COLO668 (cell line): Measurements from ENCODE around the gene KPNA5.
"Not testable (repeated sequence)": the region's sequence is repeated elsewhere in the genome, so short reads cannot be mapped to it uniquely, and the experiment has no call there.

Source experiments
- DNase-seq: peaks from one replicate; lab custom pipeline; 2025; ENCODE audit not compliant: unreplicated experiment; lab: John Stamatoyannopoulos, UW

KPNA5 gene

DNA sequence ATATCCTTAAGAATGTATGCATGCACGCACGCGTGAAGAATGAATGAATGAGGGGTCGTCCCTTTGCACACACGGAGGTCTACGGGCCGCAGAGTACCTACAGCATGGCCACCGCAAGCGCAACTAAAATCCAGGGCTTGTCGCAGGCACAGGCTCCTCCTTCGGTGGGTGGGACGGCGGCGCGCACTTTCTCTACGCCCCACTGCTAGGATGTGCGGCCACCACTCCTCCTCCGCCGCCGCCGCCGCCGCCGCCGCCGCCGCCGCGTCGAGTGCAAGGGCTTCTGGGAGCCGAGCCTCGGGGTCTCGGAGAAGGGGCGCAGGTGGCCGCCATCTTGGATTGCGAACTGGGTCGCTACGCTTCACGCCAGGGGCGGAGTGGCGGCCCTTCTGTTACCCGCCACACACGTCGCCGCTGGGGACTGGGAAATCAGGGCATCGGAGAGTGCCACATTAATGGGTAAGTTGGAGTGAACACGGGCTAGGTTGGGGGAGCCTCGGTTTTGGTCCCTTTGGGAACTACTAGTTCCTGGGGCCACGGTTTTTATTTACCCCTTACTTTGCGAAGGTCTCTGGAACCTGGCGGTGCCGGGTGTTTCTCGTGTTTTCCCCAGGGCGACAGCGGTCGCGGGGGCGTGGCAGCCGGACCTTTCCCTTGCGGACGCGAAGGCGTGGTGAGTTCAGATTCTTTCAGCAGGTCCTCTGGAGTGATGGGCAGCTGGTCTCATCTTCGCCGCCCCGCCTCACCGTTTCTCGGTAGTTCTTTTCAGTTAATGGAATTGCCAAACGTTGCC, at the start of gene KPNA5:
KPNA5 (plus strand) TSS at position 332 of the 793 bp plus-strand sequence; CDS start at position 456, 124 bp downstream.
- DNase-seq, result peak; percentile 91

DNA sequence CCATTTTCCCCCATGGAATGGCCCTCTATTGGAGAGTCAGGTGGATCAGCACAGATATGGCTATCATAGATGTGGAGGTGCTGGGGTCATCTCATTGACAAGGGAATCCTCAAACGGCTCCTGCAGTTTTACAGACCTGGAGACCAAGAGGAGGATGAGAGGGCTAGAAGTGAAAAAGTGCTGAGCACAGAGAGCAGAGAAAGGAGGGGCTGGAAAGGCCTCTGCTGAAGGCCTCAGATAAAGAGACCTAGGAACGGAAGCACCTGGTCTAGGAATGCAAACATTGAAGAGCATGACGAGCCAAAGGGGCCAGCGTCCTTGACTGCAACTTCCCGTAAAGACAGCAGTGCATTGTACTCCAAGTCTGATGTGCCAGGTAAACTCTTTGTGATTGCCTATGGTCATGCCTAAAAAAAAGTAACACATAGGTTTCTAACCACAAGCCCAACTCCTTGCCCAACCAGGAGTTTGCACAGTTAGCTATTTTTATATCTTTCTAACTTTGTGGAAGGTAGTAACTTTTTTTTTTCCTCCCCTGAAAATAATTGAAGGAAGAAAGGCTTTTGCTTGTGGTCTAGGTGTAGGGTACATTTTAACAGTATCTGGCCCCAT, 49.5 kb upstream of the KPNA5 start:
- peak; percentile 69 for DNase-seq

DNA sequence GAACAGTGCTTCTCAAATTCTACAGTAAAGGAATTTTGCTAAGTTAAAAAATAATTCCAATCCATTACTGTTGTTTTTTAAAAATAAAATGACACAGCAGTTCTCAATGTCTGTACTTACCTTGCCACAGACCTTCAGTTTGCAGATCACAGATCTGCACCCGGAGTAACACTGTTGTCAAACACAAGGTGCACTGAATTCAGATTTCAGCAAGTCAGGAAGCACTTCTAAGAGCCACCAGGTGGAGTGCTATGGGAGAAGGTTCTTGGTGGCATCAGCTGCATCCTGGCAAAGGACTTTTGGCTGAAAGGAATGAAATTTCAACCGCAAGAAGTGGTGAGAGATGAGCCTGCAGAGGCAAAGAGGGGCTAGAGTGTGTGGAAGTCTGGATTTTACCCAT, 47.3 kb upstream of the KPNA5 start:
- peak; percentile 9 for DNase-seq

DNA sequence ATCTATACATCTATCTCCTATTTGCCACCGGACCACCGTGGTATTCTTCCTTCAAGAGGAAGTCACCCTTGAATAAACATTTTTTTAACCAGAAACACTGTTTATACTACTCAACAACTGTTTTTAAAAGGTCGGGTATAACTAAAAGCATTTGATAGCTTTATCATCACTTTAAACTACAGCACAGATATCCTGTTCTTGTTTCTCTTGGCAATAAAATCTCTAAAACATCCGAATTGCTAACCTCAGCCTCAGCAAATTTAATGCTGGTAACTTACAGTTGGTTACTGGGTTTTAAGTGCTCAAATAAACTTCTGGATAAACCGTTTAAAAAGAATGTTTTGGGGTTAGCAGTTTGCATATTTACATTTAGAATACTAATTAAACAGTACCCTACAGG, 32.9 kb upstream of the KPNA5 start:
- no peak for DNase-seq

DNA sequence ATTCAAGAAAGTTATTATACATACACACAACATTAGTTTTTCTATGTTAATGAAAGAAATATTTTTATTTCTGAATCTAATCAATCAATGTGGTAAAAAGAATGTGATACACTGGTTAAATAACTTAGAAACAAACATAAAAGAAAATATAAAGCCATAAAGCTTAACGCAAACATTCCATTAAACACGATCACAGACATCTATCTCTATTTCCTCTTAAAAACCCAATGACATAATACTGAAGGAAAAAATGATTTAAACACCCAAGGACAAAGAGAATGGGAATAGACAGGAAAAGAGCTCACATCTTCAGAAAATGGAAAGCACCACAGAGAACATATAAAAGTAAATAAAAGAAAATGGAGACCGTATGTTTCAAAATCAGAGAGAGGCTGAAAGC, 31.9 kb upstream of the KPNA5 start:
- no peak for DNase-seq

DNA sequence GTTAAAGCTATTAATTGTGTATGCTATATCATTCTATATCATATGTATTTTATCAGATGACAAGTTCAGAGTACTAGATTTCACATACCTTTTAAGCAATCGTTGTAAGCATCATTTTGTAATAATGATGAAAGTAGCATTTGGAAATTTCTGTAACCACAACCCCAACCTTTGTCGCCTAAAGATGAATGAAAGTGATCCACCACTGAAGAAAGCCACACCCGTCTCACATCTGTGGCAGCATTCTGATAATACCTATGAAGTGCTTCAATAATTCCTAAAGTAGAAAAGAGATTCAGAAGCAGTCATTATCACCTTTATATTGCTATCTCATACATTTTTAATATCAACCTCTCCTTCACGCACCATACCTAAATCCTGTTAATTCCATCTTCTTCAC, 29.1 kb upstream of the KPNA5 start:
- no peak for DNase-seq

DNA sequence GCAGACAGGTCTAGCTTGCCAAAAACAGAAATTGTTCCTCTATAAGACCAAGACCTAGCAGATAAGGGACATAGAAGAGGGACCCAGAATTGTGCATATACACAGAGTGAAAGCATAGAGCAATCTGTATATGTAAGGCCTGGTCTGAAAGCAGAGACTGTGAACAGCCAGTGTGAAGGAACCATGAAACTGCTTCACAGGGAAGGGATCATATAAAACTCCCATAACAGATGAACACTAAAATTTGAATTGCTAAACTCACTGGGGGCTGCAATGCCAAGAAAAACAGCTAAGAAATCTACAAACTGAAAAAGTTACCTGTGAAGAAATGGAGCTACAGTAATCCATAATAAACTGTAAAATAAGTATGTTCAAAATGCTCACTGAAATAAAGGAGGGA, 19.4 kb upstream of the KPNA5 start:
- no peak for DNase-seq

DNA sequence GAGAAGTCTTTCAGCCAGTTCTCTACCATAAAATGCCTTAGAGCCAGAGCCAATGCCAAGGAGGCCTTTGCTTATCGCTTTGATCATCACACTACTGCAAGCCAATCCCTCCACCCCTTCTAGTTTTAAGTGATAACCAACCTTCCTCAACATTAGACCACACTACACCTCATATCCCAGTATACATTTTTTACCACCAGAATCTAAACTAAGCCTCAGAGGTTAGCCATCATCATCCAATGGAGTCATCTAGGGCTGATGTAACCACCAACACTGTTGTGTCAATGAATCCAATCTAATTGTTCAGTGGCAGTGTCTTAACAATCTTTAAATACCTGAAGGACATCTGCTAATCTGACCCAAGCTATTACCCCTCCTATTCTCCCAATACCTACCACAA, 18.8 kb upstream of the KPNA5 start:
- no peak for DNase-seq

DNA sequence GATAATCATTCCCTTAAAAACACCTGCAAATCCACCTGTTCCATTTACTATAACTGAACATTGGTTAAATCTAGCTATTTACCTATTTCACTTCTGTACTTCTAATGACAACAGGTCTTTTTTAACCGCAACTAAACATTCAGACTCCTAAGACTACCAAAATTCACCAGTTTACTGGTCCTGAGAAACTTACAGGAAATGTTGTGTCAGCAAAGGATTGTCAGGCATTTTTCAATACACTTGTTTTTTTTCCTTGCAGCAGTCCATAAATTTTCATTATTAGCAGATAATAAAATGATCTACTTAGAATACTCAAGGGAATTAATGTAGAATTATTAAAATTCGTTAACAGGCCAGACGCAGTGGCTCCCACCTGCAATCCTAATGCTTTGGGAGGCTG, 17.7 kb upstream of the KPNA5 start:
- DNase-seq, result no peak

DNA sequence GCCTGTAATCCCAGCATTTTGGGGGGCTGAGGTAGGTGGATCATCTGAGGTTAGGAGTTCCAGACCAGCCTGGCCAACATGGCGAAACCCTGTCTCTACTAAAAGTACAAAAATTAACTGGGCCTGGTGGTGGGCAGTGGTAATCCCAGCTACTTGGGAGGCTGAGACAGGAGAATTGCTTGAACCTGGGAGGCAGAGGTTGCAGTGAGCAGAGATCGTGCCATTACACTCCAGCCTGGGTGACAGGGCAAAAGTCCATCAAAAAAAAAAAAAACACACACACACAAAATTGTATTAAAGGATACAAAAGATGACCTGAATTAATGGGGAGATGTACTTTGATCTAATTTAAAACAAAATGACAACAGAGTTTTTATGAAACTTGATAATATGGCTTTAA, 16.8 kb upstream of the KPNA5 start:
- not testable (repeated sequence) for DNase-seq

DNA sequence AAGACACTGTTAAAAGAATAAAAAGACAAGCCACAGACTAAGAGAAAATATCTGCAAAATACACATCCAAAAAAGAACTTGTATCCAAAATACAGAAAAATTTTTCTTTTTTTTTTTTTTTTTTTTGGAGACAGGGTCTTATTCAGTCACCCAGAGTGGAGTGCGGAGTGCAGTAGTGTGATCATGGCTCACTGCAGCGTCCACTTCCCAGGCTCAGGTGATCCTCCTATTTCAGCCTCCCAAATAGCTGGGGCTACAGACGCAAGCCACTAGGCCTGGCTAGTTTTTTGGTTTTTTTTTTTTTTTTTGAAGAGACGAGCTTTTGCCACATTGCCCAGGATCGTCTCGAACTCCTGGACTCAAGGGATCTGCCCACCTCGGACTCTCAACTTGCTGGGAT, 15.5 kb upstream of the KPNA5 start:
- DNase-seq, result no peak

DNA sequence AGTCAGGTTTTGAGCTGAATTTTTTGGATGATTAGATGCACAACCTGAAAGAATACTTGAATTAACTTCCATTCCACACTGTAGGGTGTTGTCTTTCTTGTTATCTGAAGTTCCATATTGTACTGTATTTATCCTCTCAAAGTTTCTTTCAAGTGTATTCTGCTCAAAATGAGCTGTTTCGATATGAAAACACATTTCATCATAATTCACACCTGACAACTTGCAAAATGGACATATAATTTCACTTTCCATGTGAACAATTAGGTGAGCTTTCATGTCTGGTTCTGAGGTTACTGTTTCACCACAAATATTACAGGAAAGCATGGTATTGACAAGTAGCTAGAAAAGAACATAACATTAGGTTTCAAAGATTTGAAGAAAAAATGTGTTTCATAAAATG, 14.1 kb upstream of the KPNA5 start:
- no peak for DNase-seq

DNA sequence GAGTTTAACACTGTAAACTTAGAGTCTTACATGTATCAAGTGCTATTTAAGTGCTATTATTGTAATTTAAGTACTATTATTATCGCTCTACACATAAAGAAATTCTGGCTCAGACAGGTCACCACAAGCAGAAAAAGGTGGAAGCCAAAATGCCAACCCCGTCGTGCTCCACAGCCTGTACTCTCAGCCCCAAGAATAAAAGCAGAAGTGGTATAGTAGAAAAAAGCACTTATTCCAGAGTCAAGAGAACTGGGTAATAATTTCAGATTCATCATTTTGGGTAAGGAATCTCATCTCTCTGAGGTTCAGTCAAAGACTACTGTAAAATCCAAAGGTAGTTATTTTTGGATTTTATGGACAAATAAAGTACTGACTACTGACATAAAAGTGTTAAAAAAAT, 13.4 kb upstream of the KPNA5 start:
- no peak for DNase-seq

DNA sequence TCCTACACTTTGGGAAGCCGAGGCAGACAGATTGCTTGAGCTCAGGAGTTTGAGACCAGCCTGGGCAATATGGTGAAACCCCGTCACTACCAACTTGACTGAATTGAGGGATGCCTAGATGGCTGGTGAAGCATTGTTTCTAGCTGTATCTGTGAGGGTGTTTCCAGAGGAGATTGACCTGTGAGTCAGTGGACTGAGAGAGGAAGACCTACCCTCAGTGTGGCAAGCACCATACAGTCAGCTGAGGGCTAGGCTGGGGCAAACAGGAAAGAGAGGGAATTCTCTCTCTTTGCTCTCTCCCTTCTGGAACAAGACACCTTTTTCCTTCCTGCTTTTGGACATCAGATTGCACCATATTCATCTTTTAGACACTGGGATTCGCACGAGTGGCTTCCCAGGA, 8.7 kb upstream of the KPNA5 start:
- no peak for DNase-seq

DNA sequence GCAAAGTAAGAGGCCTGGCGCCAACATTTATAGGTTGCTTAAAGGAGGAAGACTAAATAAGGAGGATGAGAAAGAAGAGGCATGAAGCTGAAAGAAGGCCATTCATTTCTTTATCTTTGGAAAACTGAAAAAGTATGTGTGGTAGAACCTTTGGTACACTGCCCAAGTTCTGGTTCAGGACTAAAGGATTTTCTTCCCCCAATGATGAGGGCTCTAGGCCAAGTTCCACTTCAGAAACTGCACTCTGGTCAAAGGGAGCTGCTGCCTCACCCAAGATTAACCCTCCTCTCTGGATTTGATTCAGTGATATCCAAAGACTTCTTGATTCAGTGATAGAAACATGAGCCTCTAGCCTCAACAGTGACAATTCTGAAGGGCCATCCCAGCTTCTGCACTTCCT, 5.0 kb upstream of the KPNA5 start:
- no peak for DNase-seq

DNA sequence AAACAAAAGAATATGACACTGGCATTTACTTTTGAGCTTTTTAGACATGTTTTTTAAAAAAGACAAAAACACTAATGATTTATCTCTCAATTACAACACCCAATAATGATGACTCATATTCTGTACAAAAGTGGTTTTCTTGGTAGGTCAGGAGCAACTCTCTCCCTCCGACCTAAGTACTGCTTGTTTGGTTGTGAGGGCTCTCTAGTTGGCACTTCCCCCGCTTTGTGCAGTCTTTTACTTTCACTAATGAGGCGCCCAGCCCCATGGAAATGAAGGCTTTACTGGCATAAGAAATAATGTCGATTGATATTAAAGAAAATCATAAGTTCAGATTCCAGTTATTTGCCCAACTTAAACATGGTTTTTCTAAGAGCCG, 1.3 kb downstream of the KPNA5 start:
- peak; percentile 2 for DNase-seq

DNA sequence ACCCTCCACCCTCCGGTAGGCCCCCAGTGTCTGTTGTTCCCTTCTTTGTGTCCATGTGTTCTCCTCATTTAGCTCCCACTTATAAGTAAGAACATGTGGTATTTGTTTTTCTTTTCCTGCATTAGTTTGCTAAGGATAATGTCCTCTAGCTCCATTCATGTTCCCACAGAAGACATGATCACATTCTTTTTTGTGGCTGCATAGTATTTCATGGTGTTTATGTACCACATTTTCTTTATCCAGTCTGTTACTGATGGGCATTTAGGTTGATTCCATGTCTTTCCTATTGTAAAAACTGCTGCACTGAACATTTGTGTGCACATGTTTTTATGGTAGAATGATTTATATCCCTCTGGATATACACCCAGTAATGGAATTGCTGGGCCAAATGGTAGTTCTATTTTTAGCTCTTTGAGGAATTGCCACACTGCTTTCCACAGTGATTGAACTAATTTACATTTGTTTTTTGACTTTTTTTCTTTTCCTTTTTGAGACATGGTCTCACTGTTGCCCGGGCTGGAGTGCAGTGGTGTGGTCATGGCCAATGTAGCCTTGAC, 4.5 kb downstream of the KPNA5 start:
- no peak for DNase-seq

DNA sequence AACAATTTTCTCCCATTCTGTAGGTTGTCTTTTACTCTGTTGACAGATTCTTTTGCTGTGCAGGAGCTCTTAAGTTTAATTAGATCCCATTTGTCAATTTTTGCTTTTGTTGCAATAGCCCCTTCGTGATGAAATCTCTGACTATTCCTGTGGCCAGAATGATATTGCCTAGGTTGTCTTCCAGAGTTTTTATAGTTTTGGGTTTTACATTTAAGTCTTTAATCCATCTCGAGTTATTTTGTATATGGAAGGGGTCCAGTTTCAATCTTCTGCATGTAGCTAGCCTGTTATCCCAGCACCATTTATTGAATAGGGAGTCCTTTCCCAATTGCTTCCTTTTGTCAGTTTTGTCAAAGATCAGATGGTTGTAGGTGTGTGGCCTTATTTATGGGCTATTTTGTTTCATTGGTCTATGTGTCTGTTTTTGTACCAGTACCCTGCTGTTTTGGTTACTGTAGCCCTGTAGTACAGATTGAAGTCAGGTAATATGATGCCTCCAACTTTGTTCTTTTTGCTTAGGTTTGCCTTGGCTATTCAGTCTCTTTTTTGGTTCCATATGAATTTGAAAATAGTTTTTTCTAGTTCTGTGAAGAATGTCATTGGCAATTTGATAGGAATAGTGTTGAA, 5.6 kb downstream of the KPNA5 start:
- not testable (repeated sequence) for DNase-seq

DNA sequence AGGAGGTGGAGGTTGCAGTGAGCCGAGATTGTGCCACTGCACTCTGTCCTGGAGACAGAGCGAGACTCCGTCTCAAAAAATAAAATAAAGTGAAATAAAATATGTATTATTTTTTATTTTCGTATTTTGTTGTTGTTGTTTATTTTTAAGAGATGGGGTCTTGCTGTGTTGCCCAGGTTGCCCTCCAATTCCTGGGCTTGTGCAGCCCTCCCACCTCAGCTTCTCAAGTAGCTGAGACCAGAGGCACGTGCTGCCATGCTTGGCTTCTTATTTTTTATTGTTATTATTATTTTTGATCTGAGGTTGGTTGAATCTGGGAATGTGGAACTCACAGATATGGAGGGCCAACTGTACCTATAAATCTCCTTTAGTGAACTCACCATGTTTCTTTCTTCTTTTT, 10.1 kb downstream of the KPNA5 start:
- no peak for DNase-seq

DNA sequence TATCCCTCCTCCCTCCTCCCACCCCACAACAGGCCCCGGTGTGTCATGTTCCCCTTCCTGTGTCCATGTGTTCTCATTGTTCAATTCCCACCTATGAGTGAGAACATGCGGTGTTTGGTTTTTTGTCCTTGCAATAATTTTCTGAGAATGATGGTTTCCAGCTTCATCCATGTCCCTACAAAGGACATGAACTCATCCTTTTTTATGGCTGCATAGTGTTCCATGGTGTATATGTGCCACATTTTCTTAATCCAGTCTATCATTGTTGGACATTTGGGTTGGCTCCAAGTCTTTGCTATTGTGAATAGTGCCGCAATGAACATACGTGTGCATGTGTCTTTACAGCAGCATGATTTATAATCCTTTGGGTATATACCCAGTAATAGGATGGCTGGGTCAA, 11.9 kb downstream of the KPNA5 start:
- DNase-seq, result not testable (repeated sequence)

DNA sequence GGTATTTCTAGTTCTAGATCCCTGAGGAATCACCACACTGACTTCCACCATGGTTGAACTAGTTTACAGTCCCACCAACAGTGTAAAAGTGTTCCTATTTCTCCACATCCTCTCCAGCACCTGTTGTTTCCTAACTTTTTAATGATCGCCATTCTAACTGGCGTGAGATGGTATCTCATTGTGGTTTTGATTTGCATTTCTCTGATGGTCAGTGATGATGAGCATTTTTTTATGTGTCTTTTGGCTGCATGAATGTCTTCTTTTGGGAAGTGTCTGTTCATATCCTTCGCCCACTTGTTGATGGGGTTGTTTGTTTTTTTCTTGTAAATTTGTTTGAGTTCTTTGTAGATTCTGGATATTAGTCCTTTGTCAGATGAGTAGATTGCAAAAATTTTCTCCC, 12.3 kb downstream of the KPNA5 start:
- not testable (repeated sequence) for DNase-seq

DNA sequence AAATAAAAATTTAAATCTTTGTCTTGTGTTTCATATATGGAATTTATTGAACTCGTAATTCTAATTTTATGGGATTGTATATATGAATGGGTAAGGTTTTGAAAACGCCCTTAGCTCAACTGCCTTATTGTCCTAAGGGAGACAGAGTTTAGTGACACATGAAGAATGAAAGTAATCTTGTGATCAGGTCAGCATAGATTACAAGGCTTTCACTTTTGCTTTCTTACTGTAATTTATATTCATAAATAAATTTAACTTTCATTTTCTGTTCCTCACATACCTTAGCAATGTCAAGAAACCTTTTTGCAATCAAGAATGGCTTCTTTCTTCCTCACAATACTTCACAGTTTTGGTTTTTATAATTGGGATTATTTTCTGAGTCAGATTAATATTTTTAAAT, 14.4 kb downstream of the KPNA5 start:
- no peak for DNase-seq
